Endothelial cell of umbilical vein (primary cell): ENCODE measurements around the gene EFHD1. TPM values are rescaled to one million over a fixed set of nuclear protein-coding genes. Genes with fewer than 3 reads are reported as not detected.

ENCODE experiments used
- BruUV-seq: library from RNA; stranded (reverse); fragments of 400-500 nt; replicated peaks from 2 replicates; lab custom pipeline; 2021; lab: Mats Ljungman, UMichigan
- CTCF ChIA-PET: fragments of 300-600, 350-600 bp; sonication (Branson Sonifier 250); formaldehyde crosslinking; loops from one replicate; lab custom pipeline; 2021; ENCODE audit warnings: antibody characterized with exemption, inconsistent platforms; lab: Charles Lee
- POLR2A ChIA-PET: fragments of 300-600, 350-600 bp; sonication (Branson Sonifier 250); formaldehyde crosslinking; loops from one replicate; lab custom pipeline; 2021; ENCODE audit warnings: antibody characterized with exemption, inconsistent platforms; lab: Charles Lee
- DNase-seq: peaks from one replicate; pipeline ENCODE4 v3.0.0-alpha.2; 2011; ENCODE audit warnings: low read depth, low spot score
- FAIRE-seq: peaks from 2 replicates; lab custom pipeline; 2011; peaks lifted over from hg19 to GRCh38; lab: Jason Lieb, UNC
- H2AFZ ChIP-seq: 2 replicates; pipeline ENCODE4 v1.6.0; 2012; ENCODE audit warnings: low read depth, low read length, control low read depth, inconsistent platforms
- H3K27ac ChIP-seq: 2 replicates; pipeline ENCODE4 v1.5.1; 2011; ENCODE audit warnings: low read depth, mild to moderate bottlenecking, control low read depth, low read length, moderate library complexity; ENCODE audit not compliant: insufficient read depth
- H3K27me3 ChIP-seq, 2 experiments: 2 replicates each; pipeline versions ENCODE4 v1.6.0 to v1.6.1; 2011; ENCODE audit warnings: low read length in 2 of 2, mixed read lengths in 1 of 2; ENCODE audit not compliant: control insufficient read depth in 2 of 2, insufficient read depth in 2 of 2
- H3K36me3 ChIP-seq, 2 experiments: 2 replicates in 1 of 2; 3 replicates in 1 of 2; pipeline ENCODE4 v1.5.1; 2011; ENCODE audit warnings: low read length in 2 of 2, mild to moderate bottlenecking in 1 of 2, moderate library complexity in 1 of 2; ENCODE audit not compliant: control insufficient read depth in 2 of 2, insufficient read depth in 2 of 2; ENCODE audit errors: extremely low read depth in 1 of 2
- H3K4me1 ChIP-seq: 3 replicates; pipeline ENCODE4 v1.5.1; 2011; ENCODE audit warnings: mild to moderate bottlenecking, low read length; ENCODE audit not compliant: control insufficient read depth, insufficient read depth; ENCODE audit errors: extremely low read depth
- H3K4me2 ChIP-seq: 2 replicates; pipeline ENCODE4 v1.6.1; 2011; ENCODE audit warnings: low read length, control low read depth, mixed read lengths; ENCODE audit not compliant: insufficient read depth
- H3K4me3 ChIP-seq, 3 experiments: fragments of 200-600 bp in 1 of 3; sonication (generic), shearing (Covaris generic) in 1 of 3; replicated peaks in 1 of 3; 2 replicates each; pipeline ENCODE4 v1.5.1; 2011 to 2016; ENCODE audit warnings: control low read depth in 3 of 3, low read length in 3 of 3, mild to moderate bottlenecking in 2 of 3, inconsistent platforms in 1 of 3, low read depth in 1 of 3, moderate library complexity in 1 of 3; ENCODE audit not compliant: insufficient read depth in 1 of 3
- H3K79me2 ChIP-seq: 2 replicates; pipeline ENCODE4 v1.6.0; 2012; ENCODE audit warnings: low read length, inconsistent platforms; ENCODE audit not compliant: control insufficient read depth, insufficient read depth
- H3K9ac ChIP-seq: replicated peaks from 2 replicates; pipeline ENCODE3; 2011; ENCODE audit warnings: low read length, control low read depth; ENCODE audit not compliant: insufficient read depth; ENCODE audit errors: extremely low read depth
- H3K9me1 ChIP-seq: replicated peaks from 3 replicates; pipeline ENCODE4 v1.6.0; 2011; ENCODE audit warnings: mild to moderate bottlenecking, low read length; ENCODE audit not compliant: control insufficient read depth, insufficient read depth; ENCODE audit errors: extremely low read depth
- H3K9me3 ChIP-seq: replicated peaks from 2 replicates; pipeline ENCODE4 v1.5.1; 2012; ENCODE audit warnings: low read length, inconsistent platforms; ENCODE audit not compliant: control insufficient read depth, insufficient read depth
- H4K20me1 ChIP-seq: replicated peaks from 2 replicates; pipeline ENCODE3; 2011; ENCODE audit warnings: mild to moderate bottlenecking, low read length; ENCODE audit not compliant: control insufficient read depth, insufficient read depth; ENCODE audit errors: extremely low read depth
- EZH2 ChIP-seq: IDR thresholded peaks from 2 replicates; pipeline ENCODE4 v1.6.1; 2012; ENCODE audit warnings: borderline replicate concordance, low read depth, mild to moderate bottlenecking, moderate library complexity, low read length, inconsistent platforms; ENCODE audit not compliant: severe bottlenecking
- FOS ChIP-seq: IDR thresholded peaks from 2 replicates; pipeline ENCODE4 v1.6.1; 2011; ENCODE audit warnings: mild to moderate bottlenecking, low read length, moderate library complexity, borderline replicate concordance; ENCODE audit not compliant: insufficient read depth
- GATA2 ChIP-seq: IDR thresholded peaks from 2 replicates; pipeline ENCODE4 v1.7.0; 2011; ENCODE audit warnings: low read depth, mild to moderate bottlenecking, moderate library complexity, mixed read lengths, low read length; ENCODE audit not compliant: insufficient read length, insufficient read depth
- JUN ChIP-seq: IDR thresholded peaks from 2 replicates; pipeline ENCODE4 v1.6.1; 2011; ENCODE audit warnings: borderline replicate concordance, low read depth; ENCODE audit not compliant: insufficient read length, insufficient read depth
- MYC ChIP-seq: IDR thresholded peaks from one replicate; pipeline ENCODE4 v1.6.1; 2011; ENCODE audit warnings: mild to moderate bottlenecking, low read depth, low read length
- POLR2A ChIP-seq: IDR thresholded peaks from 2 replicates; pipeline ENCODE4 v1.6.1; 2012; ENCODE audit warnings: low read depth, mild to moderate bottlenecking, control low read depth, low read length
- POLR2AphosphoS5 ChIP-seq: IDR thresholded peaks from 2 replicates; pipeline ENCODE4 v1.6.1; 2012; ENCODE audit warnings: low read depth, mild to moderate bottlenecking, control low read depth, low read length, moderate library complexity; ENCODE audit not compliant: insufficient read depth
- dilution Hi-C: fragments of 300-500 bp; cut with MboI; formaldehyde crosslinking; loops from one replicate; pipeline ENCODE4 v1.15.0; 2019; ENCODE audit warnings: low sequenced_read_pairs; ENCODE audit not compliant: extremely low pct_ligation_motif_present
- intact Hi-C: fragments of 100-400 bp; cut with micrococcal nuclease; formaldehyde crosslinking; loops from one replicate; pipeline ENCODE4 v1.10.0; 2022
- polyA plus RNA-seq, 4 experiments: library from polyadenylated mRNA; depleted of rRNA in 3 of 4; stranded (reverse) in 3 of 4; unstranded in 1 of 4; fragments of >200 nt; gene quantifications; 2 replicates each; pipeline versions ENCODE4 v1.2.1 to v1.2.3, GENCODE V29; 2011 to 2012; ENCODE audit warnings: missing spikeins in 1 of 4
- total RNA-seq: library from RNA; stranded (reverse); gene quantifications from 2 replicates; pipeline ENCODE4 v1.2.3, GENCODE V29; 2021
- TF ChIP-seq, protein P1 (sequence below): IDR thresholded peaks from 2 replicates; pipeline ENCODE4 v1.6.1; 2011; ENCODE audit not compliant: insufficient read depth, insufficient read length
- TF ChIP-seq, protein P2 (sequence below), 2 donors: IDR thresholded peaks; 1 replicate in 1 of 2; 2 replicates in 1 of 2; pipeline ENCODE4 v1.5.1; 2011; ENCODE audit warnings: low read length in 2 of 2, mild to moderate bottlenecking in 2 of 2, moderate library complexity in 2 of 2, control low read depth in 1 of 2, inconsistent platforms in 1 of 2, low read depth in 1 of 2; ENCODE audit not compliant: insufficient read depth in 1 of 2; ENCODE audit errors: extremely low read depth in 1 of 2

Gene EFHD1
- total and polyA plus RNA-seq, 2 donors (not counting 3 experiments of a cell fraction or from before 2014, with no cell fraction given), result 0.18 TPM; not detected in 1

- intact Hi-C loops, result no loop called here
- TF ChIP-seq JUN (no peak), POLR2AphosphoS5 (no peak), GATA2 (no peak), MYC (no peak), FOS (no peak), EZH2 (no peak), POLR2A (no peak)
- TF ChIP-seq, protein P1, sequence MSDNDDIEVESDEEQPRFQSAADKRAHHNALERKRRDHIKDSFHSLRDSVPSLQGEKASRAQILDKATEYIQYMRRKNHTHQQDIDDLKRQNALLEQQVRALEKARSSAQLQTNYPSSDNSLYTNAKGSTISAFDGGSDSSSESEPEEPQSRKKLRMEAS, result no peak
- TF ChIP-seq, protein P2, sequence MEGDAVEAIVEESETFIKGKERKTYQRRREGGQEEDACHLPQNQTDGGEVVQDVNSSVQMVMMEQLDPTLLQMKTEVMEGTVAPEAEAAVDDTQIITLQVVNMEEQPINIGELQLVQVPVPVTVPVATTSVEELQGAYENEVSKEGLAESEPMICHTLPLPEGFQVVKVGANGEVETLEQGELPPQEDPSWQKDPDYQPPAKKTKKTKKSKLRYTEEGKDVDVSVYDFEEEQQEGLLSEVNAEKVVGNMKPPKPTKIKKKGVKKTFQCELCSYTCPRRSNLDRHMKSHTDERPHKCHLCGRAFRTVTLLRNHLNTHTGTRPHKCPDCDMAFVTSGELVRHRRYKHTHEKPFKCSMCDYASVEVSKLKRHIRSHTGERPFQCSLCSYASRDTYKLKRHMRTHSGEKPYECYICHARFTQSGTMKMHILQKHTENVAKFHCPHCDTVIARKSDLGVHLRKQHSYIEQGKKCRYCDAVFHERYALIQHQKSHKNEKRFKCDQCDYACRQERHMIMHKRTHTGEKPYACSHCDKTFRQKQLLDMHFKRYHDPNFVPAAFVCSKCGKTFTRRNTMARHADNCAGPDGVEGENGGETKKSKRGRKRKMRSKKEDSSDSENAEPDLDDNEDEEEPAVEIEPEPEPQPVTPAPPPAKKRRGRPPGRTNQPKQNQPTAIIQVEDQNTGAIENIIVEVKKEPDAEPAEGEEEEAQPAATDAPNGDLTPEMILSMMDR (IDR thresholded peaks at IDR 0.05; ENCODE audit: extremely low read depth in 1 of 2, insufficient read depth in 1 of 2, low read depth in 1 of 2, low read length in 2 of 2), result no peak
- Histone ChIP-seq H3K27ac (no peak overlapping the region), H2AFZ (no peak overlapping the region), H3K36me3 (no peaks in the 10 kb centered on the region), H3K9ac (no peak overlapping the region), H3K27me3 (peaks cover 9 to 27% of the 10 kb centered on the region in 2 experiments), H3K9me1 (no peaks in the 10 kb centered on the region), H3K4me3 (no peak overlapping the region), H3K9me3 (no peaks in the 10 kb centered on the region), H3K79me2 (no peaks in the 10 kb centered on the region), H3K4me1 (peaks cover 4% of the 10 kb centered on the region), H4K20me1 (no peaks in the 10 kb centered on the region), H3K4me2 (no peak overlapping the region)
- ChIA-PET CTCF (no interaction called here), POLR2A (no interaction called here)
- FAIRE-seq (no peak), DNase-seq (no peak)
- dilution Hi-C loops, result no loop called here
- BruUV-seq, result no TSS peak
These were observed 4.3 kb upstream of the EFHD1 start for GRCh38 chr2:232629129-232629475.
